ENCODE results near the gene PPP1R37. TPM values are rescaled to one million over a fixed set of nuclear protein-coding genes. Genes with fewer than 3 reads are reported as not detected.
A peak's percentile ranks its signal among the peaks of the same experiment; 100 is the strongest.

PPP1R37 gene
- total and polyA plus RNA-seq, 2 of the 13 experiments (the other 11 are each of a cell fraction or from before 2014, with no cell fraction given): 9.0 to 14.3 TPM

- no peak for TF ChIP-seq HMGXB3 (CRISPR knock-in tag; IDR thresholded peaks at IDR 0.05; ENCODE audit: borderline replicate concordance)
- no peak for TF ChIP-seq ZNF784 (CRISPR knock-in tag; IDR thresholded peaks at IDR 0.05; ENCODE audit: borderline replicate concordance)
- TF ChIP-seq ZNF207 (IDR thresholded peaks at IDR 0.05; ENCODE audit: borderline replicate concordance): no peak
- TF ChIP-seq ZNF639 (CRISPR knock-in tag; conservative IDR thresholded peaks at IDR 0.05): no peak
- TF ChIP-seq SNAPC2 (CRISPR knock-in tag; IDR thresholded peaks at IDR 0.05): peak; percentile 52; the same call in 1 of the 2 replicates
- TF ChIP-seq ZFP91 (CRISPR knock-in tag; IDR thresholded peaks at IDR 0.05; ENCODE audit: borderline replicate concordance): peak; percentile 28; the same call in 1 of the 2 replicates
- no peak for TF ChIP-seq MNT (IDR thresholded peaks at IDR 0.05)
- peak; percentile 64; the same call in 1 of the 2 replicates for TF ChIP-seq PAXIP1 (CRISPR knock-in tag; conservative IDR thresholded peaks at IDR 0.05)
- no peak; the same call in 1 of the 2 replicates for TF ChIP-seq CREB1 (IDR thresholded peaks at IDR 0.05)
- no peak for TF ChIP-seq CREB1 (CRISPR knock-in tag; IDR thresholded peaks at IDR 0.05)
- no peak for TF ChIP-seq U2AF1 (optimal IDR thresholded peaks at IDR 0.05; ENCODE audit: low read depth, low read length)
- peak; percentile 24; the same call in 1 of the 2 replicates for TF ChIP-seq RXRA (CRISPR knock-in tag; IDR thresholded peaks at IDR 0.05)
- no peak for TF ChIP-seq ZNF331 (CRISPR knock-in tag; IDR thresholded peaks at IDR 0.05)
- no peak for TF ChIP-seq CENPBD1 (CRISPR knock-in tag; IDR thresholded peaks at IDR 0.05; ENCODE audit: borderline replicate concordance, low read depth)
These were observed 5.0 kb downstream of the PPP1R37 start (continued) for GRCh38 chr19:45097776-45098520.

Data from HepG2 (cell line).